Choroid plexus epithelial cell (primary cell): ENCODE measurements around the gene RARRES2.
A peak's percentile ranks its signal among the peaks of the same experiment; 100 is the strongest.
"Not testable (repeated sequence)": the region's sequence is repeated elsewhere in the genome, so short reads cannot be mapped to it uniquely, and the experiment has no call there.

Source experiments
- DNase-seq: peaks from one replicate; pipeline ENCODE4 v3.0.0-alpha.2; 2010; ENCODE audit warnings: low read depth
- H3K4me3 ChIP-seq: 2 replicates; pipeline ENCODE4 v1.5.1; 2011; ENCODE audit warnings: low read depth, mild to moderate bottlenecking, control low read depth, low read length, moderate library complexity
- CTCF ChIP-seq: conservative IDR thresholded peaks from 2 replicates; pipeline ENCODE4 v1.5.1; 2011; ENCODE audit warnings: low read depth, mild to moderate bottlenecking, control low read depth, inconsistent platforms, low read length, moderate library complexity

Gene RARRES2

GRCh38 chr7:150341263-150342120 is at the start of gene RARRES2:
RARRES2 (minus strand) TSS chr7:150341629; CDS start chr7:150340609, 1,020 bp downstream.
- peak; percentile 29 for DNase-seq
- no peak for TF ChIP-seq CTCF
- peak within 1 kb of the TSS; percentile 48 for H3K4me3 ChIP-seq

- no peak for DNase-seq
- TF ChIP-seq CTCF, result no peak
- no peak overlapping the region for H3K4me3 ChIP-seq
Observed at GRCh38 chr7:150390205-150390604, 48.8 kb upstream of the RARRES2 start.

DNA sequence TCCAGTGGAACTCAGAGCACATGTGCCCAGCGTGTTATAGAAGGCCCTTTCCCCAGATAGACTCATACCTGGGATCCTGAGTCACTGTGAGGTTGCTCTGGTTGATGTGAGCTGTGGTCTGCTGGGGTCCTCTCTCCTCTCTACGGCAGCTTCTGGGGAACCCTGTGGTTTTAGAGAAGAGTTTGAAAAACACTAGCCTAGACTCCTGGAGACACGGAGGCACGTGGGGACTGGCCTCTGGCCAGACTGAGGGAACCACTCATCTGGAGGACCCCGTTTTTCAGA is 48.0 kb upstream of the RARRES2 start:
- DNase-seq, result peak; percentile 12
- no peak overlapping the region for H3K4me3 ChIP-seq
- no peak for TF ChIP-seq CTCF

GRCh38 chr7:150388709-150389531 is 47.5 kb upstream of the RARRES2 start:
- peak; percentile 29 for TF ChIP-seq CTCF
- peak; percentile 12 for DNase-seq
- H3K4me3 ChIP-seq, result no peak overlapping the region

- H3K4me3 ChIP-seq, result no peak overlapping the region
- TF ChIP-seq CTCF, result no peak
- DNase-seq, result no peak
Observed at GRCh38 chr7:150388306-150388705, 46.9 kb upstream of the RARRES2 start.

- not testable (repeated sequence) for H3K4me3 ChIP-seq, DNase-seq
Observed at GRCh38 chr7:150385884-150386283, 44.5 kb upstream of the RARRES2 start.

- no peak for DNase-seq
- no peak for TF ChIP-seq CTCF
- H3K4me3 ChIP-seq, result no peak overlapping the region
Observed at GRCh38 chr7:150385302-150385723, 43.9 kb upstream of the RARRES2 start.
